HG03025 (cell line): ENCODE measurements around the gene TMEM107.

Experiments used
- ATAC-seq: cut with Tn5 transposase; IDR thresholded peaks from one replicate; pipeline ENCODE4 v1.9.1; 2021; ENCODE audit warnings: mild to moderate bottlenecking, moderate library complexity; ENCODE audit not compliant: unreplicated experiment, low FRiP score

The TMEM107 gene

DNA sequence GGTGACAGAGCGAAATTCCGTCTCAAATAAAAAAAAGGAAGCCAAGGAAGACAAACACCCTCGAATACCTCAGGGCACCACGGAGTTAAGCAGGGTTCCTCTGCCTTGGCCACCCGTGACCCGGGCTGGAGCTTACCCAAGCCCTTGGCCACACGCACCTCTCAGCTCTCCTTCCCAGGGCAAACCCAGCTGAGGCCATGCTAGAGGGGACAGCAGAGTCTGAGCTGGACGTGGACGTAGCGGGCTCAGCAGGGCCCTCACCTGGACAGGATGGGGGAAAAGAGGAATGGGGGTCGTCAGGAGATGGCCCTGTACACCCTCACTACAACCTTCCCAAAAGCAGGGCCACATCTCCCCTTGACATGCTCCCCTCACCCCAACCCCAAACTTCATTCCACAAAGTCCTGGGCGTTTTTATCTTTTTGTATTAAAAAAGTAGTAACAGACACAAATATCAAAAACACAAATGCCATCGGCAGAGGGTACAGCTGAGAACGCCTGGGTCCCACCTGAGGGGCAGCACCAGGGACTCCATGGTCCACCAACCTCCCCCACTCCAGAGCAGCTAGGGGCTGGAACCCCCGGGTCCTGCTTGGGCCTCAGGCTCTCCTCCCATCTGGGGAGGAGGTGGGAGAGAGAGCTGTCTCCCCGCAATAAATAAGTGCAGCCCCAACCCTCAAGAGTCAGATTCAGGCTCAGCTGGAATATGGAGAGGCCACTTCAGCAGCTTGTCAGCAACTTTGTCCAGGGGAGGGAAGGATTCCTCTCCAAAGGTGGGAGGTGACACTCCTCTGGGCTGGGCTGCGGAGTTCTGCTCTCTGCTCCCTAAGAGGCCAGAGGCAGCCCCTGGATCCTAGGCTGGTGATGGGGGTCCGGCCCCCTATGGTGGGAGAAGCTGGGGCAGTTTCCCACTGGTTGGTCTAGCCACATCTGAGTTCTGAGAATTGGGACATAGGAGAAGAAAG, 35.8 kb downstream of the TMEM107 start:
- no peak for ATAC-seq

DNA sequence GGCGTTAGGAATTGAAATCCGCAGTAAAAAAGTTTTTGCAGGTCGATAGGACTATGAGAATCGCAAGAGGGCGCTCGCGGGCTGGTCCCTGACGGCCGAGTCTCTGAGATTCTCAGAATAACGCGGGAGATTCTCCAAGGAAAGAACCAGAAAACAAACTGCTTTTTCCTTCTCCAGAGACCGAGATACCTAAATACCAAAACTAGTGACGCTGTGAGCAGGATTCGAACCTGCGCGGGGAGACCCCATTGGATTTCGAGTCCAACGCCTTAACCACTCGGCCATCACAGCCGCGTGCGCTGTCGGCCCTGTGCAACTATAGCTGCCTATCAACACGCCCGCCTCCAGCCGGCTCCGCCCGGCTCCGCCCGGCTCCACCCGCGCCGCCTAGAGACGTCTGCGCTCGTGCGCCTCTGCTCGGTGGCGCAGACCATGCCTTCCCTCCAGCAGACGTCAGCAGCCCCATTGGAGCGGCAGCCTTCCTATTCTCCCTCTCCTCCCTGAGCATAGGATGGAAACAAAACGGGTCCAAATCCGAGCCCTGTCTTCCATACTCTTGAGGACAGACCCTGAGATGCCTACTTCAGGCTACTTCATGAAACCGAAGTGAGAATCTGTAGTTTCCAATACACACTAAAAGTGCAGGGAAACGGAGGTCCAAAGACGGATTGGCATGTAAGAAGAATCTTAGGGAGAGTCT, 37.4 kb downstream of the TMEM107 start:
- peak; percentile 81 for ATAC-seq

DNA sequence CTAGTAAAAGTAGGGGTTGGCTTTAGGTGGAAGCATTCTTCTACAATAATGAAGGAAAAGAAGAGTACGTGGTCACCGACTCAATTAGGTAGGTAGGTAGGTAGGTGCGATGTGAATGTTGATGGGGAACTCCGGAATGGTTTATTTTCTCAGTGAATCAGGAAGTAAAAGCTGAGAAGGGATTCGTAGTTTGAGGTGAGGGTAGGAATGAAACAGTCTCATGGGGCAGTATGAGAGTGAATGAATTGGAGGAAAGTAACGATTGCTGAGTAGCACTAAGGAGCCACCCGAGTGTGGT, 37.9 kb downstream of the TMEM107 start:
- ATAC-seq = no peak

DNA sequence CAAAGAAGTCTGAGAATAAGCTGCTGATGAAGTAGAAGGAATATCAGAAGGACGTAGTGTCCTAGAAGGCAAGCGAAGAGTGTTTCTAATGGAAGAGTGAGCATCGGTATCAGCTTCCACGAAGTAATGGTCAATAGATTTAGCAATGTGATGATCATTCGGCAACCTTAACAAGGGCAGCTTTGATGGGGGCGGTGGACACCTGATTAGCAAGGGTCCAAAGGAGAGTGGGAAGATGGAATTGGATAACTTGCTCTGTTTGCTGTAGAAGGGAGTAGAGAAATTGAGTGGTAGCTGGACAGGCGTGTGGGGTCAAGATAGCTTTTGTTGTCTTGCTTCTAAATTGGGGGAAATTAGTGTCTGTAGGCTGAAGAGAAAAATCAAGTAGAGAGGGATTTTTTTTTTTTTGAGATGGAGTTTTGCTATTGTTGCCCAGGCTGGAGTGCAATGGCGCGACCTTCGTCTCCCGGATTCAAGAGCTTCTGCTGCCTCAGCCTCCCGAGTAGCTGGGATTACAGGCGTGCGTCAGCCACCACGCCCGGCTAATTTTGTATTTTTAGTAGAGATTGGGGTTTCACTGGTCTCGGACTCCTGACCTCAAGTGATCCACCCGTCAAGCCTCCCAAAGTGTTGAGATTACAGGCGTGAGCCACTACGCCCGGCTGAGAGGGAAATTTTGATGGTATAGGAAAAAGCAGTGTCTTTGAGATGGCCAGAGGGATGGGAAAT, 38.4 kb downstream of the TMEM107 start:
- no peak for ATAC-seq

DNA sequence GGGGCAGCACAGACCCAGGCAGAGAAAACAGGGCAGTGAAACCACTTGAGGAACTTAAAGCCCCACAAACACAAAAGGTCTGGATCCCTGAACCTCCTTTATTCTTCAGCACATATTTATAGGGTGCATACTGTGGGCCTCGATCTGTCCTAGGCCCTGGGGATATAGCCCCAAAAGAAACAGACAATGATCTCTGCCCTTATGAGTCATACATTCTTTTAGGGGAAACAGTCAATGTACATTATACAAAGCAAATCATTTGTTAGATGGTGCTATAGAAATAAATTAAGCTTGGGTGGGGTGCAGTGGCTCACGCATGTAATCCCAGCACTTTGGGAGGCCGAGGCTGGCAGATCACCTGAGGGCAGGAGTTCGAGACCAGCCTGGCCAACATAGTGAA, 42.2 kb downstream of the TMEM107 start:
- no peak for ATAC-seq

DNA sequence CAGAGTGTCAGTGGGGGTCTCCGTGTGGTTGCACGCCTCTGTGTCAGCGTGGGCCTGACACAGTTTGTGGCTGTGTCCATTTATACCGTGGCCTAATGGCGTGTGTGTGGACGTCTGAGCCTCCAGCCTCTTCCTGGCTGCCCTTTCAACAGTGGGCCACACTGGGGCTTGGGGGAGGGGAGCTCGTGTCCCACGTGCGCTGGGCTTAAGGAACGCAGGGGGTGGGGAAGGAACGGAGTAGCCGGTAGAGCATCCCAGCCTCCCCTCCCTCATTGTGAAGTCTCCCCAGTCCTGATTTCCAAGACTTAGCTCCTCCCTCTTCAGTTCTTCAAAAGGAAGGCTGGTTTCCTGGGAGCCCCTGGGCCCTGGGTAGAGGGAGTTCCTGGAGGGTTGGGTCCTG, 42.8 kb downstream of the TMEM107 start:
- no peak for ATAC-seq

DNA sequence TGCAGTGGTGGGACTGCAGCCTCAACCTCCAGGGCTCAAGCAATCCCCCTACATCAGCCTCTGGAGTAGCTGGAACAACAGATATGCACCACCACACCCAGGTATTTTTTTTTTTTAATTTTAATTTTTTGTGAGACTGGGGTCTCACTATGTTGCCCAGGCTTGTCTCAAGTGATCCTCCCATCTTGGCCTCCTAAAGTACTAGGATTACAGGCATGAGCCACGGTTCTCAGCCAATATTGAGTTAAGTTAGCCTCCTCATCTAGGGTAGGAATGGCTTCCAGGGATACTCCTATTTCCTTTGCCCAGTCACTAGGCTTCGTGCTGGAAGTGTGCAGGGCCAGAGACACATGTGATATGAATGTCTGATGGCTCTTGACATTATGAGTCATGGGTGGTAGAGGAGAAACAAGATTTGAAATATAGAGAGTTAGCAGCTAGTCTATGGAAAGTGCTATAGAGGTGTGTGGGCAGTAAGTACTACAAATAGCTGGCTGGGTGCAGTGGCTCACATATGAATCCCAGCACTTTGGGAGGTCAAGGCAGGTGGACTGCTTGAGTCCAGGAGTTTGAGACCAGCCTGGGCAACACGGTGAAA, 44.2 kb downstream of the TMEM107 start:
- no peak for ATAC-seq

DNA sequence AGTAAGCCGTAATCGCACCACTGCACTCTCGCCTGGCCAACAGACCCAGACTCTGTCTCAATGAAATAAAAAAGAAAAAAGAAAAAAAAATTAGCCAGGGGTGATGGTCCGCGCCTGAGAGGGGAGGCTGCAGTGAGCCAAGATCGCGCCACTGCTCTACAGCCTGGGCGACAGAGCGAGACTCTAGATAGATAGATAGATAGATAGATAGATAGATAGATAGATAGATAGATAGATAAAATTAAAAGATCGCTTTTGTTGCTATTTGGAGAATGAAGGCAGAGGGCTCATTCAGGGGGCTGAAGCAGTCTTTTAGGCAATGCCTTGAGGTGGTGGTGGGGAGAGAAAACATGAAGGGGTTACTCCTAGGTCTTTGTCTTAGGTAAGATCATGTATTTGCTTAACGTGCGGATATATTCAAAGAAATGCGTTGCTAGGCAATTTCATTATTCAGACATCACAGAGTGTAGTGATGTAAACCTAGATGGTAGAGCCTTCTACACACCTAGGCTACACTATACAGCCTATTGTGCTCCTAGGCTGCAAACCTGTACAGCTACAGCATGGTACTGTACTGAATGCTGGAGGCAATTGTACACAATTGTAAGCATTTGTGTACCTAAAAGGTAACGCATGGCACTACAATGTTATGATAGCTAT, 47.9 kb downstream of the TMEM107 start:
- no peak for ATAC-seq

DNA sequence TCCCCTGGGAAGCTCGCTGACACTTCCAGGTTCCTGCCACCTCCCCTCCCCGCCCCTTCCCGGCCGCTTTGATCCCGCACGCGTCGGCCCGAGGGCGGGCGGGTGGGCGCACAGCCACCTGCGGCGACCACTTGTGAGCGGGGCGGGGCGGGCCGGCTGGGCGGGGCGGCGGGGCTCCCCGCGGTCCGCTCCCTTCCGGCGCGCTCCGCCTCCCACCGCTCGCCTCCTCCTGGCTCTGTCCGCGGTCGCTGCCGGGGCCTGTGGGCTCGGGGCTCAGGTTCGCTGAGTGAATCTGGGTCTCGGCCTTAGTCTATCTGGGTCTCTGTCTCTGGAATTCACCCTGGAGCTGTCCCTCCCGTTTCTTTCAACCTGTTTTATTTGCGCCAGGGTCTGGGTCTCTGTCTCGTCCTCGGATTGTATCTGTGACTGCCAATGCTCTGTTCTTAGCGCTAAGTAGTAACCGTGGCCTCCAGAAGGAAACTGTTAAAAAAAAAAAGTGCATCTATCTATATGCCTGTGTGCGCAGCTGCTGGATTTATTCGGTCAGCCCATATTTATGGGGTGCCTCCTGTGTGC, 49.6 kb downstream of the TMEM107 start:
- ATAC-seq = no peak

DNA sequence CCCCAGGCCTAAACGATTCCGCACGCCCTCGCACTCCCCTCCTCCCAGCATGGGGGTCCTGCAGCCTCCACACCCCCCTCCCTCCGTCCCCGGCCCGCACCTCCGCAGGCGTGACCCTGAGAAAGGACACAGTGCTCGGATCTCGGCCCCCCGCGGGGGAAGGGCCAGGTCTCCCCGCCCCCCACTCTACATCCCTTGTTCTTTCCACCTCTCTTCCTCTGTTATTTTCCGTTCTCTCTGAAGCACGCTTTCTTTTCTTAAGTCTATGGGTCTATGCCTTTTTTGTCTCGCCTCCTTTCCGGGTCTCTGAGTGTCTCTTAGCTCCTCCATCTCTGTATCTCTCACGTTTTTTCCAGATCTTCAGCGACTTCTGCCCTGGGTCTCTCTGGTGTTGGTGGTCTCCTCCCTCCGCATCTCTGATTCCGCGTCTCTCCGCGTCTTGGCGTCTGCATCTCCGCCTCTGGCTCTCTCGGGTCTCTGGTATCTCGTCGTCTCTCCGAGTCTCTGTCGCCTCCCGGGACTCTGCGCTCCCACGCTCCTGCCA, 50.2 kb downstream of the TMEM107 start:
- ATAC-seq = no peak

DNA sequence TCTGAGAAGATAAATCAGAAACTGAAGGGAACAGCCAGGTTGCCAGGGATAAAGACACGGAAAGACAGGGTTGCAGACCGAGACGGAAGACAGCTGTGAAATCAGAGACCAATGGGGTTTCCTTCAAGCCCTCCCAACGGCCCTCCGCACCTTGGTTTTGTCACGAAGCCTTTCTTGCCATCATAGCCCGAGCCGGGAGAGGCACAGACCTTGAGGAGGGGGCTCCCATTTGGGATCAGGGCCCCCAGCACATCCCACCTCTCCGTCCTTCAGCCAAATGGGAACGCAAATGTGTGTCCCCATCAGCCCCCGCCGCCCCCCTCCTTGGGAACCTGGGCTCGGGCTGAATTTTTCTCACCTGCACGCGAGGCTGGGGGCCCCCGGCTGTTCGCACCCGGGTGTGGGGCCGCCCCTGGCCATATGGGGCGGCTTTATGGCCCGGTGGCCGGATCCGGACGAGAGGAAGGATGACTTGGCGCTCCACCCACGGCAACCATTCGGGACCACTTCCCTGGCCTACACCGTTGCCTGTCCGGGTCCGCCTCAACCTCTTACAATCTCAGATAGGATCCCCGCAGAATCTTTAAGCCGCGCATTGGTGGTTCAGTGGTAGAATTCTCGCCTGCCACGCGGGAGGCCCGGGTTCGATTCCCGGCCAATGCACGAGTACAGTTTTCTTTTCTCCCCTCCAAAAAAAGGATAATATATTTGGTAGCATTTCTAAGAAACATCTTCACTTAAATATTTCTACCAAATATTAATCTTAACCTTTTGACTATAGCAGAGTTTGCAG, 50.8 kb downstream of the TMEM107 start:
- ATAC-seq = no peak

DNA sequence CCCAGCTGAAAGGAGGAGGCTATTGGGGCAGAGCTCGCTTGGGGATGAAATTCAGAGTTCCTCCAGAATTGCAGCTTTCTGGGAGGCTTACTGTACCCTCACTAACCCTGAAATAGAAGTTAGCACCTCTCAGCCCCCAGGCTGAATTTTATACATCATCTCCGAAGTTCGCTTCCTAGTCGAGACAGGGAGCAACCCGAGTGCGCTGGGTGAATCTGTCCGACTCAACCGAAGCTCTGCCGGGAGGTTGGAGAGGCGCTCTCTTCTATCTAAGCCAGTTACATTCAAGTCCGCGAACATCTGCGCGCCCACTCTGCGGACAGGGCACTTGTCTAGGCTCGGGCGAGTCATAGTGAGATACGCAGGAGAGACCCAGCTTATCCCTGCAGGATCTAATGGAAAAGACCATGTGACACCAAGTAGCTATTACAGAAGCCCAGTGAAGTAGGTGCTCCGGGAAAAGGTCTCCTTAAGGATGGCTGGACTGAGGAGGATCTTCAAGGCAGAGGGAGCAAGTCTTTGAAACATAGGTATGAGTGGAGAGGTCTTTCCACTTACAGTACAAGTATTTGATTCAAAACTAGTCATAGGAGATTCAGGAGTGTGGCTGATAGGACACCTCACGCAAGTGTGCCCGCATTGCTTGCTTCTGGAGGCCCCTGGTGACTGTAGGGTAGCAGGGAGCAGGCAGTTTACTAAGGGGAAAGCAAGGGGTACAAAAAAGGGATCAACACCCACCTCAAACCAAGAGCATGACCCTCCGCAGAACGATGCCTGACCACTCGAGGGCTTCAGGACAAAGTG, 51.6 kb downstream of the TMEM107 start:
- no peak for ATAC-seq

DNA sequence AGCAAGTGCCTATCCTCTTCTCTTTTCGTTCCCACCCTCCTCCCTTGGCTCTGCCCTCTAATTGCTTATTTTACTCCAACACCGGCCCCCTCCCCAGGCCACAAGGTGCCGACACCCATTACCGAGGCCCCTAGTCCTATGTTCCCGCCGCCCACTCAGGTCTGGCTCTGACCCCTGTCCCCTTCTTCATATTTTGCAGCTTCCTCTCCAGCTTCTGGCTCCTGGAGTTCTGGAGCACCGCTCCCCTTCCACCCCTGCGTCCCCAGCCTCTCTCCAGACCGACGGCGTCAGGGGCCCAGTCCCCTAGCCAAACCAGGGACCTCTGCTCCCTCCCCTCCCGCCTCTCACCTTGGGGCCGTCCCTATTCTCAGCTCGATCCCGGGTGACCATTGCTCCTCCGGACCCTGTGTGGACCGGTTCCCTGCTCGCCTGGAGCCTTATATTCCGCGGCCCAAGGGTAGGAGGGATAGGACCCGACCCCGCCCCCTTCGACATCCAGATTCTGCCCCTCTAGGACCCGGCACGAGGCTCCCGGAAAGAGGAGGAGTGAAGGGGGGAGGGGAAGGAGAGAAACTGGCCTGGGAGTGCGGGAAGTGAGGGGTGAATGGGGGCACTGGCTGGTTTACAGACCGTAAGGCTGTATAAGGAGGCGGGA, 52.4 kb downstream of the TMEM107 start, which contains the start of gene HES7:
TSS of gene HES7 (minus strand) at position 412 of the 655 bp plus-strand sequence. CDS start at position 390, 22 bp downstream.
- ATAC-seq = no peak

DNA sequence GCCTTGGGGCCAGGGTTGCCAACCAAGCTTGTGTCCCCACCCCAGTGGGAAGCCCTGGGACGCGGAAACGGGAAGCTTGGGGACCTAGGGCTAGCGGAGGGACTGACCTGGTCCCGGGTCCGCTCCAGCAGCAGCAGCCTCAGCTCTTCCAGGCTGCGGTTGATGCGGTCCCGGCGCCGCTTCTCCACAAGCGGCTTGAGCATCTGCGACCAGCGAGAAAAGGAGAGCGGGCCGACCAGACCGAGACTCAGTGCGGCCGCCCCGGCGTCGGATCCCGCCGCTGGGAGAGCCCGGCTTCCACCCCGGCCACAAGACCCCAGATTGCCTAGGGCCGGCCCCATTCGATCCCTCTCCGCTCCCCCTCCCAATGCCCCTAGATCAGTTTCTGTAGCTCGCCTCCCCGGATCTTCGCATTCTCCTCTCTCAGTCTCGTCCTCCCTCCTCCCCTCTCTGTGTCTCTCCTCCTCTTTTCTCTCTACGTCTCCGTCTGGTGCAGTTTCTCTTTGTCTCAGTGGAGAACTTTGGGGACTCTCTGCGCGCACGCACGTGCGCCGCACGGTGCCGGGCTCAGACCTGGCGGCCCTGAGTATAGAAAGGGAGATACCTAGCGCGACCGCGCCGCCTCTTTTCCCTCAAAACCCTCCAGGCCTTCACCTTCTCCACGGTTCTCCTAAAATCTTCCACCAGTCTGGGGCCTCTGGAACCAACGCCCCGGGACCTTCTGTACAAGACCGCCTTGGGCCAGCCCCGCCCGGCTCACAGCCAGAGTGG, 53.1 kb downstream of the TMEM107 start:
- no peak for ATAC-seq
